NCI-H774 (cell line): Measurements from ENCODE around the gene BATF.
"Not testable (repeated sequence)": the region's sequence is repeated elsewhere in the genome, so short reads cannot be mapped to it uniquely, and the experiment has no call there.

Experiments used
- DNase-seq: peaks from one replicate; lab custom pipeline; 2025; lab: John Stamatoyannopoulos, UW

Gene BATF, protein sequence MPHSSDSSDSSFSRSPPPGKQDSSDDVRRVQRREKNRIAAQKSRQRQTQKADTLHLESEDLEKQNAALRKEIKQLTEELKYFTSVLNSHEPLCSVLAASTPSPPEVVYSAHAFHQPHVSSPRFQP

DNA sequence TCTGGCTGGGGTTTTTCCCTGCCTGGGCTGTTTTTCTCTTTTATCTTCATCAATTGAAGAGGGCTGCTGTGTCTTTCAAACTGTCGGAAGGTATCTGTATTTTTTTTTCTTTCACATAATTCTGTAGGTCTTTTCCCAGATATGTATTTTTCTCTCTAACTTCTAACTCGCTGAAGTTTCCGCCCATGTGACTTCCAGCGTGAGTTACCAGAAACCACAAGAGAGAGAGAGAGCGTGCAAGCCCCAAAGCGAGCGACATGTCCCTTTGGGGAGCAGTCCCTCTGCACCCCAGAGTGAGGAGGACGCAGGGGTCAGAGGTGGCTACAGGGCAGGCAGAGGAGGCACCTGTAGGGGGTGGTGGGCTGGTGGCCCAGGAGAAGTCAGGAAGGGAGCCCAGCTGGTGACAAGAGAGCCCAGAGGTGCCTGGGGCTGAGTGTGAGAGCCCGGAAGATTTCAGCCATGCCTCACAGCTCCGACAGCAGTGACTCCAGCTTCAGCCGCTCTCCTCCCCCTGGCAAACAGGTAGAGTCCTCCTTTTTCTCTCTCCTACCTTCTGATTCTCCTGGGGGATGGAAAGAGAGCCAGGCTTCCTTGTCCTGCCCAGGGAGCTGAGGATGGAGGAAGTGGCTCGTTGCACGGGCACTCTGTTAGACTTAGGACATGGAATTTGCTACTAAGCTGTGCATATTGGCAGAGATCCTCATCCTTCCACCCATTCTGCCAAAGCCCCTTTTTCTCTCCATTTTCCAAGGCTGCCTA lies at the start of gene BATF:
TSS of gene BATF (plus strand) at position 246 of the 759 bp plus-strand sequence. CDS start at position 460, 214 bp downstream.
- DNase-seq = no peak

DNA sequence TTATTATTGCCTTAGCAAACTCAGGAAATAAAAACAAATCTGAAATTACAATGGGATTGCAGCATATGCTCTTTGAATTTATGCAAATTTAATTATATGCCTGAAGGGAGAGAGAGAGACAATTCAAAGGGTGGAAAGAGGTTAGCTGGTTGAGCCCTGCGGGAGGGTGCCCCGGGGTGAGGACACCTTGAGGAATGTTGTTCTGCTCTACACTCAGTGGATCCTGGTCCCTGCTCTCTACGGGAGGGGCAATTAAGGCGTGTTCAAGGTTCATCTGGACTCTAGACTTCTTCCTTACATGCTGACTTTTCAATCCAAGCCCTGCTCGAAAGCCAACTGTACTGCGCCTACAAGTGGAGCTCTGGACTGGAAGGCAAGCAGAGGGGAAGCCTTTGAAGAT lies 48.1 kb upstream of the BATF start:
- DNase-seq = not testable (repeated sequence)

DNA sequence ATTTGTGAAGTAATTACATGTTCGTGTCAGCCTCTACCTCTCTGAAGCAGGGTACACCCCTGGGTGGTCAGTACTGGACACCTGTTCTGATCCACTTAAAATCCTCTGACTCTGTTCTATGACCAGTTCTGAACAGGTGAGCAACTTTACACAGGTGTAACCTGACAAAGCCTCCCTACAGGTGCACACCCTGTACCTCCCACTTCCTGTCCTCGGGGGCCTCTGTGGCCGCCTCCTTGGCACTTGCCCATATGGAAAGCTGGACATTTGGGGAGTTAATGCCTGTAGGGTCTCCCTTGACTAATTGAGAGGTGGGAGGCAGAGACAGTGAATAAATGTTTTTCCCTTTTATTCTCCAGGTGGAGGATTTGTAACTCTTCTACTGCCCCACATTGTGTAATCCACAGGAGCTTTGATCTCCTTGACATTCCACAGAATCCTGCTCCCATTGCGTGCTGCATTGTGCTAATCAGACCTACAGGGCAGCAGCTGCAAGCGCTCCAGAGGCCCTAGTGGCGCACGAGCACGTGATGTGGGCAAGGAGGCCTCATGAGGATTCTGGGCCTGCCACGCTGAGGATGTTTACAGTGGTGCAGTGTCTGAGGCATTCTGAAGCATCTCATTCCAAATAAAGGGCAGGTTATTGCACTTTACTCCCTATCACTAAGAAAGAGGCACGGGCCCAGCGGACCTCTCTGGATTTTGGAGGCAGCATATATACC lies 45.8 kb upstream of the BATF start:
- peak; percentile 12 for DNase-seq

DNA sequence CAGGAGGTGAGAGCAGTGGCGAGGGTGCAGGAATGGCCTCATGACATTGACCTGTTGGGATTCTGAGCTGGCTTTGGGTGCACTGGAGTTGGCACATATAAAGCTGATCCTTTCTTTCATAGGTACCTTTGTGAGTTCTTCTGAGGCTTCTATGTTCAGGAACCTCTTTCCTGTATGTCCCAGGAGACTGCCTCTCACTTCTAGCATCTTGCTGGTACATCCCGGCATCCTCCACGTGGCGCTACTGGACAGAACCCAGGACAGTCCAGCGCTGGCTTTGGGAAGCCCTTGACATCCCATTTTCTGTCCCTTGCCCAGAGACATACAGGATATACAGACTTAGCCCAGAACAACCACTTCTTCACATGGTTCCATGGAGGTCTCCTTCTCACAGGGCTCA lies 44.4 kb upstream of the BATF start:
- no peak for DNase-seq

DNA sequence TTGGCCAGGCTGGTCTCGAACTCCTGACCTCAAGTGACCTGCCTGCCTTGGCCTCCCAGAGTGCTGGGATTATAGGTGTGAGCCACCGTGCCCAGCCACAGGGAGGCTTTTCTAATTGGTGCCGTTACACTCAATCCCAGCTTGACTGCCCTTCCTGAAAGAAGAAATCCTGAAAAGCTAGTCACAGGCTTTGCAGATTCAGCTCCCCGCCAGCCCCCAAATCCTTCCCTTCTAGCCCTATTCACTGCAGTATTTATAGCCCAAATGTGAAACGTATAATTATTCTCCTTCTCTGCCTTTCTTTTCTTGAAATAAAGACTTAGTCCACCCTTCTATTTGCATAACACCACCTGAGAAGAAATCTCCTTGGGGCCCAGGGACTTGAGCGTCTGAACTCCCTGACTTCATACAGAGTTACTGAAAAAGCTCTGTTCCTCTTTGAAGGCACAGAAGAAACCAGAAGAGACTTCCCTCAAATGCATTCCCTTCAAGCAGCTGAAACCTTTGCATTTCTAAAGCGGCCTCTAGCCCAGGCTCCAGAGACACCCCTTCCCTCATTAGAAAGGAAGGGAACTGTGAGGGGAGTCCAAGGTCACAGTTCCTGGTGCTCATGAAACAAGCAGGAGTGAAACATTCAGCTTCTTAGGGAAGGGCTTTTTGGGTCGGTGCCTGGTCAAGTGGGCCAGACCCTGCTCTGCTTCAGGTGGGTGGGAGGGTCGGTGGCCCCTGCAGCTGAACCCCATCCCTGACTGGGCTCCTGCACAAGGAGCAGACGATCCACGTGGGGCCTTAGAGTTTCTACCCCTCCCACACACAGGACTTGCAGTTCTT lies 42.3 kb upstream of the BATF start:
- no peak for DNase-seq

DNA sequence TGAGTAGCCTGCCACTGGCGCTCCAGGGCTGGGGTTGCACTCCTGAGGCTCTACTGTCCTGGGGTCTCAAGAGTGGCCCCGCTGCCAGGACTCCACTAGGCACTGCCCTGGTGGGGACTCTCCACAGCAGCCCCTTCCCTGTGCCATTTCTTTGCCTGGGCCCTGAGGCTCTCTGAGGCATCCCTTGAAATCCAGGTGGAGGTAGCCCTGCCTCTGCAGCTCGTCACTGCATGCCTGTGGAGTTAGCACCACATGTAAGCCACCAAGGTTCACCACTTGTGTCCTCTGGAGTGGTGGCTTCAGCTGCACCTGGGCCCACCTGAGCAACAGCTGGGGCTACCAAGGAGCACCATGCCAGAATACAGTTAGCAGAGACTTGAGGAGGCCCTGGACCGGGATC lies 39.9 kb upstream of the BATF start:
- no peak for DNase-seq

DNA sequence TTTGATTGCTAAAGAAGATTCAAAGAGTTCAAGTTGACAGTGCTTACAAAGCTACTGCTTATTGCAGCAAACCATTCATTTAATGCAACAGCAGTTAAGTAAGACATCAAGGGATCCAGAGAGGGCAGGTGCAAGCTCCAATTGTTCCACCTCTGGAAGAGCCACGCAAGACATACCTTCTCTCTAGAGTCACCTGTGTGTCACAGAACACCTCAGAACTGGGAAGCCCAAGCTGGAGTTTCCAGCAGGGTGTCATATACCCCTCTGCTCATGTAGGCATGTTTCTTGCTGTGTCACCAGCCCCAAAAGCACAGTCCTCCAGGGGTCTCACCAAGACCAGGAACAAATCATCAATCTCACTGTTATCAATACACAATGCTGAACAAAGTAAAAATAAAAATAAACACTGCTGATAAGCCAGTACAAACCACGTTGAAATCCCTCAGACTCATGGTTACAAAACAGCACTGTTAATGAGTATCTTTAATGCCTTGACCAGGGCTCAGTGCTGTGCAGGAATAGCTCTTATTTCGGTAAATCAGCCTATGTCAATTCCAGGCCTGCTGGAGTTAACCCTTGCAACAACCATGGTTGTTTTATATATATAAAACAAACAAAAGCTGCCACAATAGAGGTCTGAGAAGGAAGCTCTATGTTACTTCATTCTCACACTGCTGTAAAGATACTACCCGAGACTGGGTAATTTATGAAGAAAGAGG lies 37.4 kb upstream of the BATF start:
- no peak for DNase-seq

DNA sequence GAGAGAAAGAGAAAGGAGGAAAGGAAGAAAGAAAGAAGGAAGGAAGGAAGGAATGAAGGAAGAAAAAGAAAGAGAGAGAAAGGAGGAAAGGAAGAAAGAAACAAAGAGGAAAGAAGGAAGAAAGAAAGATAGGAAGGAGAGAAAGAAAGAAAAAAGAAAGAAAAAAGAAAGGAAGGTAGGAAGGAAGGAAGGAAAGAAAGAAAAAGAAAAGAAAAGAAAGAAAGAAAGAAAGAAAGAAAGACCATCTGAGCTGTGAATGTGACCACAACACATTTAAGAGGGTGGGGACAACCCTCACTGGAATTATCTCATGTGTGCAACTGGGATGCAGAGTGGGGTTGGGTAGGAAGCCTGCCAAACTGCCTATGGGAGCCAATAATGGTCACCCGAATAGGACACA lies 36.0 kb upstream of the BATF start:
- no peak for DNase-seq

DNA sequence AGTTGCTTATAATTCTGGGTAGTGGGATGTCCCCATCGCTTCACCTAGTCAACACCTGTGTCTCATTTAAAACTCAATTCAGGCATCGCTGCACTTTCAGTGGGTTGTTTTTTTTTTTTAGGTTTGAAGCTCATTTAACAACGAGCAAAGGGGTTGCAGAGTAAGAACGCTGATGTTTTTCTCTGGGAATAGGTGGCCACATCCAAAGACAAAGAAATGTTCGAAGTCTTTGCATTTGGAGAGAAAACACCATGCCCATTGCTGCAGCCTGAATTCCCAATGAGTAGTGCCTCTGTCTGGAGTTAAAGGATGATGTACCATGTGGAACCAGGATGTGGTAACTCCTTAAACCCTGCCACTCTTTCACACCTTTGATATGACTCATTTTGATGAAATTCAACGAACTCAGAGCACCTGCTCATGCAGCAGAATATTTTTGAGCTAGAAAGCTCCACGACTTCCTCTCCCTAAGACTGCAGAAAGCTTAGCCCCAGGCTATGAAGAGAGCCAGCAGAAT lies 35.1 kb upstream of the BATF start:
- DNase-seq = no peak

DNA sequence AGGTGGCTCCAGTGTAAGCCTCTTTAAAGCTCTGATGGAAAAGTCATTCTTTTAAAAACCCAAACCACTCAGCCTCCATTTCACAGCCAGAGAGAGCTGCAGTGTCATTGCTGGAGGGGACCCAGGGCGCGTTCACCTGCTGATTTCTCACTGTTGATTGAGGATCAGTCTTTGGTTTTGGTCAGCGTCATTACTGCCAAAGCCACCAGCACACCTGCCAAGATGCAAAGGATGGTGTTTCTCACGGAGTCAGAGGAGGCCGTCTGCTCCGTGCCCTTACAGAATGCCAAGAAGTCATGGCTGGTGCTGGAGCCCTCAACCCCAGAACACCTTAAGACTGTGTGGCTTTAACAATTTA lies 32.8 kb upstream of the BATF start:
- no peak for DNase-seq

DNA sequence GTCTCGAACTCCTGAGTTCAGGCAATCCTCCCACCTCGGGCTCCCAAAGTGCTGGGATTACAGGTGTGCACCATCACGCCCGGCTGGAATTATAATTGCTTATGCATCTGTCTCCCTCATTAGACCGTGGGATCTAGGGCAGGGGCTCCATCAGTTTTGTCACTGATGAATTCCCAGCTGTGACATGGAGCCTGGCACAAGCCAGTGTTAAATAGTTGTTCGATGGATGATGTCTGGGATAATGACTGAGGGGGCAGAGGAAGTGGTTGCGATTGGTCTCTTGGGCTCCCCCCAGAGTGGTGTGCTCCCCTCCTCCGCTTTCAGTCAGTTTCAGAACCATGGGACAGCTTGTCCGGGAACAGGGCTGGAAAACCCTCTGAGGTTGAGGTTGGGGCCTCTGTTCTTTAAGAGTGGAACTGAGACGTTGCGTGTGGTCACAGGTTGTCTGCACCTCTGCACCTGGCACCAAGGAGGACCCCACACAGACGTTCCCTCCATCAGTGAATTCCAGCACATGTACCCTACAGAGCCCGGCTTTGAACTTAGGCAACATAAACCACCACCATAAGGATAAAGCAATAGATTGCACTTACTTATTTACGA lies 30.8 kb upstream of the BATF start:
- no peak for DNase-seq

DNA sequence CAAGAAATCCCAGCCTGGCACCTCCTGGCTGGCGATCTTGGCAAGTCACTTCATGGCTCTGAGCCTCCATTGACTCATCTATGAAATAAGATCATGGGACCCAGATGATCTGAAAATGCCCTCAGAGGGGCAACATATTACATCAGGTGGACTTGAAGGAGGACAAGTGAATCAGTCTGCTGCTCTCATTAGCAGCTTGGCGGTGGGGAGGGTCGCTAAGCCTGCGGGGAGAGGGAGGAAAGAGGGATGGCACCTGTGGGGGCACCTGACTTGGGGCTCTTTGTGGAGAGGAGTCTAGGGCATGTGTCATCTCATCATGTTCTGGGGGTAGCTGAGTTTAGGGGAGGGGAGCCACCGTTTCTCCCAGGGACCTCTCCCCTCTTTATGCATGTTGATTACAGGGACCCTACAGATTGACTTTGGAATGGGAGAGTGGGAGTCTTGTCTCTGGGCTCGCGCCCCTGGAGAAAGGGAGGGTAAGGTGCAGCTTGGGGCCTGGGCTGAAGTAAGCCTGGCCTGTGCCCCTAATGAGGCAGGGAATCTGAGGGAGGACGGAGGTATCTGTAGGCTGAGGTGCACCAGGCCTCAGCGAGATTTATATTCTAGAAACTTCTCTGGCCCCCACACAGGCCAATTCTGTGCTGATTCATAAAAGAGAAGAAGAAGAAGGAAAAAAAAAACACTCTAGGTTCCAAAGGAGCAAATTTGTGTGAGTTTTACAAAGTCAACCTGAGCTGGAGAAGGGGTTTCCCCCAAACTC lies 29.3 kb upstream of the BATF start:
- no peak for DNase-seq

DNA sequence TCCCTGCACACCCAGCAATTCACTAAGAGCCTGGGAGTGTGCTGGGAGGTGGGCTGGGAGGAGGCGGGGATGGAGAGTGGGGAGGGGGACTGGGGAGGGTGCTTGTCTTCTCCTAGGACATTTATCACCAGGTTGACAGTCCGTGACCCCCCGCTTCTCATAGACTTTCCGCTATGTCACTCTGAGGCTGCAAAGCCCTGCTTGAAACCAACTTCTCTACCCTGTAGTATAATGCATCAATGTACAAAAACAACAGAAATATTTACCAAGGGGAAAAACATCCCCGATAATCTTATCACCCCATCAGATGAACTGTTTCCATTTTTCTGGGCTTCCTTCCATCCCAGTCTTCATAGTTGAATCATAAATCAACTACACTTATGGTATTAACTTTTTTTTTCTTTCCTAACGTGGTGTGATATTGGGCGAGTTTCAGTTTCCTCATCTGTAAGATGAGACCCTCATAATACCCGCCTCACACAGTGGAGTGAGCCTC lies 28.6 kb upstream of the BATF start:
- no peak for DNase-seq

DNA sequence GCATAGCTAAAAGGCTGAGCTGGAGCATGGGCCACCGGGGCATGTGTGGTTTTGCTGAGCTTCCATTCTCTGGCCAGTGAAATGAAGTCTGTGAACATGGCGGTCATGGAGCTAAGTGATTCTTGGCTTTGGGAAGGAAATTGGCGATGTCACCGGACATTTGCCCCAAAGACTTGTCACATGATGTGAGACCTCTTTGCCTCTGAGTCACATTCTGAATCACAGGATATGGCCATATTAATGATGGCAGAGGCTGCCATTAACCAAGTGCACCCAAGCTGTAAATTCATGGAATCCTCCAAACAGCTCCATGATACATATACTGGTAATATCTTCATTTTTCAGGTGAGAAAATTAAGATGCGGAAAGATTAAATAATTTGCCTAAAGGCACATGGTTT lies 27.4 kb upstream of the BATF start:
- no peak for DNase-seq

DNA sequence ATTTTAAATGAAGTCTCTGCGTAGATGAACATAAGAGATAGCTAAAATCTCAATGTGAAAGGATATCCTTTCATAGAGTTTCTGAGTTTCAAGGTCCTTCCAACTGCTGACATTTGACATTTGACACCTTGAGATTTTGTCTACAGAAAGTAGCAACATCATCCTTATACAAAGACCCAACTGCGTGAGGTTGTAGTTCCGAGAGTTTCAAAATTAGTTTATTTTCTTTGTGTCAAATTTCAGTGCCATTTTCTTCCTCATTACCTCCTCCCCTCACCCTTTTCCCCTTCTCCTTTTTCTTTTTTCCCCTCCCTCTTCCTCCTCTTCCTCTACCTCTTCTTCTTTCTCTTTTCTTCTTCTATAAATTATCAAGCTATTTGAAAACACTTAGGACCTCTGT lies 26.9 kb upstream of the BATF start:
- DNase-seq = no peak

DNA sequence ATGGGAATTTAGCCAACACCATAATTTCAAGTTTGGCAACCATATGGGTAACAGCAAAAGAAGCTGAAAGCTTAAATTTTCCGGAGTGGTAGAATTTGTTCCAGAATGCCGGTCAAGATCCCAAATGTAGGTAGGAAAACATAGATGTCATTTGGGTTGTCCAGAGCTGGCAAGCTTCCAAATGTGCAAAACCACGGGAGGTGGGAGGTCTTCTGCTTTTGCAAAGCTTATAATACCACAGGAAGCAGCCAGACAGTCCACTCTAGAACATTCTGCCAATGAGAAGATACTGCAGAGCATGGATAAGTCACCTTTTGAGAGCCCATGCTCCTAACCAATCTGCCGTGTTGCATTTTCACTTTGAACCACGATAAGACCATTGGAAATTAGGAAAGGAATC lies 26.4 kb upstream of the BATF start:
- DNase-seq = no peak

DNA sequence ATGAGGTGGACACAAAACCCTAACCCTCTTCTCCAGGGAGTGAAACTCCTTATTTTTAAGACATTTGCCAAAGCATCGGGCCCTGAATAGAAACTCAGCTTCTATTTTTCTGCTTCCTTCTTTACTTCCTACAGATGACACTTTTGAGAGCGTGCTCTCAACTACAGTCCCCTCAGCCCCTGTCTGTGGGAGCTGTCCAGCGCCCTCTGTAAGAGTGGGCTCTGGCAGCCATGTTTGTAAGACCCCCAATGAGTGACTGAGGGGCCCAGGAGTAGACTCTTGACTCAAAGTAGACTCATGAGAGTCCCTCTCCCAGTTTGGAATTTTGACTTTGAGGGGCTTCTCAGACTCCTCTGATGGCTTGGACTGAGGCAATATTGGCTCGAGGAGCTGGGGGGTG lies 25.5 kb upstream of the BATF start:
- DNase-seq = no peak

DNA sequence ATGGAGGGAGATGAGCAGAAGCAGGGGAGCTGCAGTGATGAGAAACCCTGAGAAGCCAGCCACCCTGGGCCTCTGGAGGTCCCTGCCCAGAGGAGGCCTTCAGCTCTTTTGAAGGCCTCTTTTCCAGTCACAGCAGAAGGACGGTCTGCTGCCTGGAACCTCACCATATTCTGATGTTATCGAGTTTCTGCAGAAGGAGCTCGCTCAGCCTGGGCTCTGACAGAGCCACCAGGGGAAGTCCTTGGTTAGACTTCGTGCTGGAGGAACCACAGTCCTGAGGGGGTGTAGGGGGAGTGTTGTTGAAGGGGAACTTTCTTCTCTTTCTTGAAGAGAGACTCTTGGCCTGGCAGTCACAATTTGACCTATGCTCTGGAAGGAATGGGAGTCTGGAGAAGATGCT lies 25.1 kb upstream of the BATF start:
- DNase-seq = no peak

DNA sequence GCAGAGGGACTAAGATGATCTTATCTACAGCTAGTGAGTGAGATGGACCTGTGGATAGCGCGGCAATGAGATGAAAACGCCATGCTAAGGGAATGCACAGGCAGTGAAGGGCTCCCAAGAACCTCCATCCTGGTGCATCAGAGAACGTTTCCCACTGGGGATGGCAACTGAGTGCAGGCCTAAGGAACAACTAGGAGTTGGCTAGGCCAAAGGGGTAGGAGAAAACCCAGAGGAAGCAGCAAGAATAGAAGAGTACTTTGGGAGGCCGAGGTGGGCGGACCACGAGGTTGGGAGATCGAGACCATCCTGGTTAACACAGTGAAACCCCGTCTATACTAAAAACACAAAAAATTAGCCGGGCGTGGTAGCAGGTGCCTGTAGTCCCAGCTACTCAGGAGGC lies 24.6 kb upstream of the BATF start:
- DNase-seq = no peak

DNA sequence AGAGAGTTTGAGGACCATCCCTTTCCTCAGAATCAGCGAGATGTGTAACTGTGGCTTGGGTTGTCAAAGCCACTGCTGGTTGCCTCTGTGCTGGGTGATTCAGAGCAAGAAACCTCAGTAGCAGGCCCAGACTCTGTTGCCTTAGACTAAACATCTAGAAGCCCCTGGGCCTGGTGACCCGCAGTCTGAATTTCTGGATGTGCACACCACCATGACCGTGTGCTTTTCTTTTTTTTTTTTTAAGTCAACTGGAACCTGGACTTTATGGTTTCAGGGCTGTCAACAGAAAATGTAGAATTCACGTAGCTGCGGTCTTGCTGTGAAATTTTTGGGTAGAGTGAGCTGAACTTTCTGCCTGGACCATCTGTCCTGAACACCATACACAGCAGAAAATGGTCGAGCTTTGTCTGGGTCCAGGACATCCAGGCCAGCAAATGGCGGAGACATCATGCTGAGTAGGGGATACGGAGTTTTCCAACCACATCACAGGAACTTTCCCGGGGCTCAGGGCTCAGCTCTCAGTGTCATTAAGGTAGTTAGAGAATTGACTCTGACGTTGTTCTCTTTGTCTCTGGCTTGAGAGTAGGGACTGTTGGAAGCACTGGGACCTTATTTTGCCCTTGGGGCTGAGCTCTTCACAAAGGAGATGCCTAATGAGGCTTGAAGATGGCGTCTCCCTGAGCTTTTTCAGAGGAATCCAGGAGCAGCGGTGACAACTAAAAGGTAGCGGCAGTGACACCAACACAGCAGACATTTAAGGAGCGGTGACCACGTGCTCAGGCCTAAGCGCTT lies 23.0 kb upstream of the BATF start:
- DNase-seq = no peak
